AG09319 (cell line): Measurements from ENCODE around the gene MKI67.
A peak's percentile ranks its signal among the peaks of the same experiment; 100 is the strongest.
"Not testable (repeated sequence)": the region's sequence is repeated elsewhere in the genome, so short reads cannot be mapped to it uniquely, and the experiment has no call there.

Experiments
- DNase-seq: peaks from one replicate; pipeline ENCODE4 v3.0.0-alpha.2; 2010; ENCODE audit warnings: low read depth; ENCODE audit errors: extremely low read depth
- CTCF ChIP-seq: IDR thresholded peaks from 2 replicates; pipeline ENCODE4 v1.5.1; 2011; ENCODE audit warnings: low read depth, mild to moderate bottlenecking, inconsistent platforms, low read length, moderate library complexity

MKI67 gene

GRCh38 chr10:128149267-128150014 lies 23.2 kb upstream of the MKI67 start:
- DNase-seq: no peak
- no peak for TF ChIP-seq CTCF

- TF ChIP-seq CTCF: no peak
- DNase-seq: peak; percentile 43
These were observed 21.4 kb upstream of the MKI67 start for GRCh38 chr10:128147669-128148068.

- DNase-seq: no peak
- no peak for TF ChIP-seq CTCF
These were observed 20.8 kb upstream of the MKI67 start for GRCh38 chr10:128147064-128147463.

- no peak for TF ChIP-seq CTCF
- DNase-seq: no peak
These were observed 18.3 kb upstream of the MKI67 start for GRCh38 chr10:128144547-128144946.

- DNase-seq: no peak
- TF ChIP-seq CTCF: no peak
These were observed 17.3 kb upstream of the MKI67 start for GRCh38 chr10:128143531-128143930.

- TF ChIP-seq CTCF: no peak
- DNase-seq: no peak
These were observed 14.2 kb upstream of the MKI67 start for GRCh38 chr10:128140425-128140824.

- DNase-seq: not testable (repeated sequence)
These were observed 12.2 kb upstream of the MKI67 start for GRCh38 chr10:128138429-128138828.

- DNase-seq: no peak
- no peak for TF ChIP-seq CTCF
These were observed 11.7 kb upstream of the MKI67 start for GRCh38 chr10:128137877-128138276.
